Measurements from ENCODE around the gene UBA3. TPM values are rescaled to one million over a fixed set of nuclear protein-coding genes. Genes with fewer than 3 reads are reported as not detected.

UBA3 gene
- total RNA-seq, 1 experiment from 2014 or later = 67.2 TPM

DNA sequence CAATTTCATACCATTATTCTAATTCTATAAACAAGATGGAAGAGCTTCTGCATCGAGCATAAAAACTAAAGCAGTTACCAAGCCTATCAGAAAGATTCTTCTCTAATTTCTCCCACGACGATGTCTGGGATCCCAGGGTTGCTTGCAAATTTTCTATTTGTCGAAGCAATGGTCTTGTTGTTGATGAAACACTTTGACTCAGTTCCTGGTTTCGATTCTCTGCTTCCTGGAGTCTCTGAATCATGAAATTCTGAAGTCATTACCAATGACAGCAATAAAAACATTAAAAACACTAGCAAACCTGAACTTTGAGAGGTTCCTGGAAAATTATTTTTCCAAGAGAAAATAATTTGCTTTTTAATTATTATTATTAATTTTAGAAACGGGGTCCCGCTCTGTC, 46.7 kb downstream of the UBA3 start:
- H4K5ac ChIP-seq (ENCODE audit: insufficient read length, low read depth, low read length) = no peak overlapping the region
- no peak overlapping the region for H3K4me2 ChIP-seq (ENCODE audit: insufficient read depth, insufficient read length, low read length)
- no peaks in the 10 kb centered on the region for H3K4me1 Mint-ChIP-seq
- H2AK5ac ChIP-seq (ENCODE audit: insufficient read length, low read length) = no peak overlapping the region
- TF ChIP-seq CTCF (conservative IDR thresholded peaks at IDR 0.05) = no peak
- no peak overlapping the region for H3K9ac ChIP-seq (ENCODE audit: extremely low read depth, insufficient read length, low read length)
- no peak overlapping the region for H4K91ac ChIP-seq (ENCODE audit: insufficient read length, low read depth, low read length)
- H3K23ac ChIP-seq (ENCODE audit: insufficient read length, low read depth, low read length) = no peak overlapping the region
- no peak overlapping the region for H2BK5ac ChIP-seq (ENCODE audit: insufficient read length, low read length)
- H3K4me1 ChIP-seq (ENCODE audit: insufficient read depth, low read length) = no peaks in the 10 kb centered on the region
- no peak overlapping the region for H4K8ac ChIP-seq (replicated peaks; ENCODE audit: insufficient read length, low read depth, low read length)
- DNase-seq = no peak
- H3K4me3 Mint-ChIP-seq = no peak overlapping the region
- no peak overlapping the region for H2BK120ac ChIP-seq (ENCODE audit: low read depth, low read length, poor library complexity, severe bottlenecking)
- no peak overlapping the region for H3T11ph ChIP-seq (ENCODE audit: low read length)
- no peak overlapping the region for H2AFZ ChIP-seq (ENCODE audit: low read length)
- H3K27me3 Mint-ChIP-seq (ENCODE audit: low read depth) = no peaks in the 10 kb centered on the region
- WGBS (ENCODE audit: extremely low coverage, insufficient read length, low lambda C conversion rate) = no CpG with 5 or more reads among the region's 7 CpGs
- no peaks in the 10 kb centered on the region for H4K20me1 ChIP-seq (ENCODE audit: control insufficient read depth, insufficient read depth, insufficient read length)
- no peak overlapping the region for H2BK12ac ChIP-seq (ENCODE audit: insufficient read length, low read depth, low read length)
- no peaks in the 10 kb centered on the region for H3K79me1 ChIP-seq (ENCODE audit: insufficient read depth, low read depth, low read length, poor library complexity, severe bottlenecking)
- no peak overlapping the region for H3K4ac ChIP-seq (ENCODE audit: low read depth, low read length)
- no peak overlapping the region for H3K56ac ChIP-seq (ENCODE audit: insufficient read length, low read depth, low read length)
- no peaks in the 10 kb centered on the region for H3K9me3 ChIP-seq (ENCODE audit: control insufficient read depth, low read depth, low read length)
- H3K27me3 ChIP-seq (ENCODE audit: insufficient read depth, low read length) = no peaks in the 10 kb centered on the region
- H3K79me2 ChIP-seq (ENCODE audit: insufficient read depth, low read length) = no peaks in the 10 kb centered on the region
- H2BK20ac ChIP-seq (ENCODE audit: low read depth, low read length, poor library complexity, severe bottlenecking) = no peak overlapping the region
- no peak overlapping the region for H3K14ac ChIP-seq (ENCODE audit: insufficient read depth, low read length)
- peaks cover 10 to 69% (median 42%) of the 10 kb centered on the region in 3 experiments for H3K36me3 Mint-ChIP-seq (ENCODE audit: insufficient read depth in 1 of 3, low read depth in 3 of 3)
- H3K27ac ChIP-seq (ENCODE audit: insufficient read length, low read depth, low read length) = no peak overlapping the region
- no peak overlapping the region for H3K27ac Mint-ChIP-seq
- H3K18ac ChIP-seq (ENCODE audit: insufficient read length, low read depth, low read length) = no peak overlapping the region
- H3K23me2 ChIP-seq (ENCODE audit: insufficient read length, low read depth, low read length, poor library complexity, severe bottlenecking) = no peaks in the 10 kb centered on the region
- H3K9me3 Mint-ChIP-seq = no peaks in the 10 kb centered on the region
- no peak overlapping the region for H2BK15ac ChIP-seq (ENCODE audit: low read depth, low read length)
